NCI-H146 treated with DMSO at 0.1 percent for 48 hours (cell line): ENCODE results near the gene ATAD3A.
"Not testable (repeated sequence)": the region's sequence is repeated elsewhere in the genome, so short reads cannot be mapped to it uniquely, and the experiment has no call there.

ENCODE experiments used
- DNase-seq: peaks from one replicate; lab custom pipeline; 2025; ENCODE audit not compliant: unreplicated experiment; lab: John Stamatoyannopoulos, UW

ATAD3A gene

DNA sequence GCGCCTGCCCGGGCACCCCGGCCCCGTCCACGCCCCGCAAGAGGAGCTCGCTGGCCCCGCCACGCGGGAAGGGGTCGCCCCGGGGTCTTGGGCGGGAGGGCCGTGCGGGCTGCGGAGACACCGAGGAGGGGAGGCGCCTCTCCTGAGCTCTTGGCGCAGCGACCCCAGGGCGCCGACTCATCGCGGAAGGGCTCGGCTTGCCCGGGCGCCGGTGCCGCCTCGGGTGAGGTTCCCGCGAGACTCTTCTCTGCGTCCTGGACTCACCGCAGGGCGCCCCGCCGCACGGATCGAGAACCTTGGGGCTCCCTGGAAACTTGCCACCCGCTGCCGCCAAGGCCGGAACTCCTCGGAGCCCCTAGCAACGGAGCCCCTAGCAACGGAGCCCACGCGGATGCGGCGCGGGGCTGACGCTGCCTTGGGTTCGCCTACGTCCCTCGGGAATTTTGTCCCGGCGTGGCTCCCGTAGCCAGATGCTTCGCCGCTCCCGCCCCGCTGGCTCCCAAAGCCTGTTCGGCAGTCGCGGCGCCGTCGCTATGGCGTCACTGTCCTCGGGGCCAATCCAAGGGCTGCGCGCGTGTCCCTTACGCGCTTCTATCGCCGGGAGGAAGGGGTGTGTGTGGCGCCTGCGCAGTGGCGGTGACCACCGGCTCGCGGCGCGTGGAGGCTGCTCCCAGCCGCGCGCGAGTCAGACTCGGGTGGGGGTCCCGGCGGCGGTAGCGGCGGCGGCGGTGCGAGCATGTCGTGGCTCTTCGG, at the start of gene ATAD3A:
ATAD3A (plus strand) TSS at position 630 of the 753 bp plus-strand sequence; CDS start at position 737, 107 bp downstream.
- DNase-seq: peak; percentile 82

DNA sequence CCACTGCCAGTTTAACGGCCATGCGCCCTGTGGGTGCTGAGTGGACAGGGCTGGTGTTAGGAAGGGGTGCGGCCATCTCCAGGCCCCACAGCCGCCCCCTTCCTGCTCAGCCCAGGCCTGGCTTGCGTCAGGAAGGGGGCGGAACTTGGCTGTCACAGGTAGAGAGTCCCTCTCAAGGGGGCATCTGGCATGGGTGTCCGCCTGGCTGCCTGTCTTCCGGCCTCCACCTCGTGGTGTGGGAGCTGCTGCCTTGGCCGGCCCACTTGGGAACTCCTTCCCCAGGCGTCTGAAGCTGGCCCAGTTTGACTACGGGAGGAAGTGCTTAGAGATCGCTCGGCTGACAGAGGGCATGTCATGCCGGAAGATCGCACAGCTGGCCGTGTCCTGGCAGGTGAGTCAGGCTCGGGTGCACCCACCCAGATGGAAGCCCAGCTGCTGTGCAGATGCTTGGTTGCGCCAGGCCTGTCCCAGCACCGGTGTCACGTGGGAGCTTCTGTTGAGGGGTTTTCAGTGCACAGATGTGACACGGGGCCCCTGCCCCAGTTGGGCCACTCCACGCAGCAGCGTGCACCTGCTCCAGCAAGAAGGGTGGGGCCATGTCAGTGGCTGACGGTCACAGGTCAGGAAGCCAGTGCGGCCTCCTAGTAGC, 49.5 kb upstream of the ATAD3A start:
- no peak for DNase-seq

DNA sequence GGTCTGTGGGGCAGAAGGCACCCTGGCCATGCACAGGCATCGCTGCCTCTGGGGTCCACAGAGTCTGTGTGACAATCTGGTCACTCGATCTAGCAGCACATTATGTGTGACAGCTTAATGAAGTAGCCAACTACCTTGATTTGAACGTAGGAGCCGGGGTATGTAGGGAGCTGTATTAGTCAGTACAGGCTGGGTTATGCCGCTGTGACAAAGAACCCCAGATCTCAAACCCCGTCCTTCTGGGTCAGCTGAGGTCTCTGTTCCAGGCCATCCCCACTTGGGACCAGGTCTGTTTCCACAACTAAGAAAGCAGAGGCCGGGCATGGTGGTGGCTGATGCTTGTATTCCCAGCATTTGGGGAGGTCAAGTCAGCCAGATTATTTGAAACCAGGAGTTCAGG, 48.6 kb upstream of the ATAD3A start:
- no peak for DNase-seq

DNA sequence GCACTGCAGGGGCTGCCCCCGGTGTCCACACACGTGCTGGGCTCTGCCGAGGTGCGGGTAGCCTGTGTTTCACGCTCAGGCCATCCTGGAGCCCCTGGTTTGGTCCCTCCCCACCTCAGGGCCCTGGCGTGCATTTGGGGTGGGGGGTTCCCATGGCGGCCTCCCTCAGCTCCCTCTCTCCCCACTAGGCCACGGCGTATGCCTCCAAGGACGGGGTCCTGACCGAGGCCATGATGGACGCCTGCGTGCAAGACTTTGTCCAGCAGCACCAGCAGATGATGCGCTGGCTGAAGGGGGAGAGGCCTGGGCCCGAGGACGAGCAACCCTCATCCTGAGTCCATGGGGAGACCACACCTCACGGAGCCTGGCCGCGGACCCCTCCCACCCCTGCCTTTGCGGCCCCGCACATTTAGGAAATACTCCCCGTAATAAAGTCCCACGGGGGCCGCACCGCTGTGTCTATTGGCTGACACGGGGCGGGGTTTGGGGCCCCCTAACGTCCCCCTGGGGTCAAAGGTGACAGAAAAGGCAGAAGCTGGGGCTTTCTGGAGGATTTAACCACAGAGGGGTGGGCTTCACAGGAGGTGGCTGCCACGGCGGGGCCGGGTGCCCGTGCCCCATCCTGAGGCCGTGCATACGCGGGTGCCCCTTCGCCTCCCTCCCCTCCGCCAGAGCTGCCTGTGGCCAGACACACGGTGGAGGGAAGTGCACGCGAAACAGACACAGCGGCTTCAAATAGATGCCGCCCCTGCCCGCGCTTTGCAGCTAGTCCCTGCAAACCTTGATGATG, 43.6 kb upstream of the ATAD3A start:
- not testable (repeated sequence) for DNase-seq

GRCh38 chr1:1470626-1471388, 41.2 kb upstream of the ATAD3A start:
- no peak for DNase-seq

- peak; percentile 53 for DNase-seq
Observed at GRCh38 chr1:1471389-1472052, 40.4 kb upstream of the ATAD3A start, which contains the start of gene ATAD3B. Gene ATAD3B, plus strand, starts transcription at chr1:1471765. Its CDS starts 120 bp downstream, at chr1:1471885.

- DNase-seq: not testable (repeated sequence)
Observed at GRCh38 chr1:1472053-1472876, 39.7 kb upstream of the ATAD3A start.

GRCh38 chr1:1476011-1476410, 36.0 kb upstream of the ATAD3A start:
- DNase-seq: not testable (repeated sequence)

DNA sequence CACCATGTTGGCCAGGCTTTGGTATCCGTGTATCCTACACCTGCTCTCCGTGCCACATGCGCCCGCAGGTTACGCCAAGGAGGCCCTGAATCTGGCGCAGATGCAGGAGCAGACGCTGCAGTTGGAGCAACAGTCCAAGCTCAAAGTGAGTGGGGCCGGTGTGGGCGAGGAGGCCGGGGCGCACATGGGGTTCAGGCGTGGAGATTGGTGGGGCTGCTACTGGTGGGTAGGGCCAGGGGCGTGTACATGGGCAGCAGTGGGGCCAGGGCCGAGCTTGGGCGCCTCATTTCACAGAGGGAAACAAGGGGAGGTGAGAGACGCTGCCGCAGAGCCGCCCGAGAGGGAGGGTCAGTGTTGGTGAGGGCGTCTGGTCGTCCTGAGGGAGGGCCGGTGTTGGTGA, 34.8 kb upstream of the ATAD3A start:
- DNase-seq: no peak

DNA sequence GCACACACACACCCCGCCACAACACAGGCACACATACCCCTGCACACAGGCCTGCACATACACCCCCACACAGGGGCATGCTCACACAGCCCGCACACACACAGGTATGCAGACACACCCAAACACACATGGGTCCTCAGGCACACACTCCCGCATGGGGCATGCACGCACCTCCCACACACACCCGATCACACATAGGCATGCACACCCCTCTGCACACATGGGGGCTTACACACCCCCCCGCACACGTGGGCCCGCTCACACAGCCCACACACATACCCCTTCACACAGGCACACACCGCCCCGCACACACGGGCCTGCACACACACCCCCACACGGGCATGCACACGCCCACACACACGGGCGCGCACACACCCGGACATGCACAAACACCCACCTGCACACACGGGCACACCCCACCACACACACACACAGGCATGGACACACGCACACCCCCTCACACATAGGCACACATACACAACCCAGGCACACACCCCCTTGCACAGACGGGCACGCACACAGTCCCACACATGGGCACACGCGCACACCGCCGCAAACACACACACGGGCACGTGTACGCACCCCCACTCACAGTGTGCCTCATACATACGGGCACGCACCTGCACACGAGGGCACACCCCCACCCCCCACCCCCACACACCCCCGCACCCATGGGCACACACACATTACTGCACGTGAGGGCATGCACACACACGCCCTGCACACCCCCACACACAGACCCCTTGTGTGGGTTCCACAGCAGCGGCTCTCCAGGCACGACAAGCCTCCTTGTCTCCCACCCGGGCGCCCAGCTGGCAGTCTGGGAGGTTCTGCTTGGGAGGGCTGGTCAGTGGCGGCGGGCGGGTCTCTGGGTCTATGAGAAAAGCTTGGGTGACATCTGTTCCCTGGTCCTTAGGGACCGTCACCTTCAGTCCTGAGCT, 32.1 kb upstream of the ATAD3A start:
- DNase-seq: no peak

- DNase-seq: not testable (repeated sequence)
Observed at GRCh38 chr1:1480488-1480867, 31.5 kb upstream of the ATAD3A start.

DNA sequence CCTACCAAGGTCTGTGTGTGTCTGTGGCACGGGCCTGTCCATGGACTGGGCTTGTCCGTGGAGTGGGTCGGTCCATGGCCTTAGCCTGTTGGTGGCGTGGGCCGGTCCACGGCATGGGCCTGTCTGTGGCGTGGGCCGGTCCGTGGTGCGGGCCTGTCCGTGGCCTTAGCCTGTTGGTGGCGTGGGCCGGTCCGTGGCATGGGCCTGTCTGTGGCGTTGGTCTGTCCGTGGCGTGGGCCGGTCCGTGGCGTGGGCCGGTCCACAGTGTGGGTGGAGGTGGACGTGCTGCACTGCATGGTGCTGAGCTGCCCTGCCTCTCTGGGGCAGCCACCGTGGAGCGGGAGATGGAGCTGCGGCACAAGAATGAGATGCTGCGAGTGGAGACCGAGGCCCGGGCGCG, 30.2 kb upstream of the ATAD3A start:
- not testable (repeated sequence) for DNase-seq

DNA sequence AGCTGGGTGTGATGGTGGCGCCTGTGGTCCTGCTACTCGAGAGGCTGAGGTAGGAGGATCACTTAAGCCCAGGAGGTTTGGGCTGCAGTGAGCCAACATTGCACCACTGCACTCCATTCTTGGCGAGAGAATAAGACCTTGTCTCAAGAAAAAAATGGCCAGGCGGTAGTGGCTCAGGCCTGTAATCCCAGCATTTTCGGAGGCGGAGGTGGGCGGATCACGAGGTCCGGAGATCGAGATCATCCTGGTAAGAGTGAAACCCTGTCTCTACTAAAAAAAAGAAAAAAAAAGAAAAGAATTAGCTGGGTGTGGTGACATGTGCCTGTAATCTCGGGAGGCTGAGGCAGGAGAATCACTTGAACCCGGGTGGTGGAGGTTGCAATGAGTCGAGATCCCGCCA, 29.1 kb upstream of the ATAD3A start:
- DNase-seq: no peak

GRCh38 chr1:1483714-1484113, 28.2 kb upstream of the ATAD3A start:
- no peak for DNase-seq

- DNase-seq: not testable (repeated sequence)
Observed at GRCh38 chr1:1484976-1485750, 26.8 kb upstream of the ATAD3A start.

GRCh38 chr1:1485755-1486317, 26.1 kb upstream of the ATAD3A start:
- not testable (repeated sequence) for DNase-seq

- no peak for DNase-seq
Observed at GRCh38 chr1:1487701-1488100, 24.3 kb upstream of the ATAD3A start.
